HFF-Myc (cell line): ENCODE results near the gene SPACA1.

Experiments
- DNase-seq: peaks from one replicate; pipeline ENCODE4 v3.0.0-alpha.2; 2011; ENCODE audit warnings: low read depth; ENCODE audit errors: extremely low read depth
- H3K4me3 ChIP-seq: replicated peaks from 2 replicates; pipeline ENCODE4 v1.5.1; 2011; ENCODE audit warnings: low read depth, mild to moderate bottlenecking, control low read depth, low read length
- CTCF ChIP-seq: IDR thresholded peaks from 2 replicates; pipeline ENCODE4 v1.5.1; 2012; ENCODE audit warnings: mild to moderate bottlenecking, low read depth, low read length, control low read depth; ENCODE audit errors: missing control alignments

The SPACA1 gene

GRCh38 chr6:88013015-88013414, 34.6 kb upstream of the SPACA1 start:
- DNase-seq: no peak
- no peak for TF ChIP-seq CTCF
- H3K4me3 ChIP-seq: no peak overlapping the region

GRCh38 chr6:88013554-88013953, 34.1 kb upstream of the SPACA1 start:
- peak; percentile 7 for TF ChIP-seq CTCF
- no peak overlapping the region for H3K4me3 ChIP-seq
- DNase-seq: no peak

- no peak for TF ChIP-seq CTCF
- H3K4me3 ChIP-seq: no peak overlapping the region
- DNase-seq: no peak
Observed at GRCh38 chr6:88020439-88020838, 27.2 kb upstream of the SPACA1 start.

- no peak for TF ChIP-seq CTCF
- no peak for DNase-seq
- H3K4me3 ChIP-seq: no peak overlapping the region
Observed at GRCh38 chr6:88024696-88025095, 22.9 kb upstream of the SPACA1 start.

- no peak overlapping the region for H3K4me3 ChIP-seq
- DNase-seq: no peak
- no peak for TF ChIP-seq CTCF
Observed at GRCh38 chr6:88031550-88031949, 16.1 kb upstream of the SPACA1 start.

GRCh38 chr6:88044530-88044929, 3.1 kb upstream of the SPACA1 start:
- no peak for TF ChIP-seq CTCF
- no peak overlapping the region for H3K4me3 ChIP-seq
- DNase-seq: no peak

GRCh38 chr6:88045521-88046136, 2.0 kb upstream of the SPACA1 start:
- TF ChIP-seq CTCF: no peak
- no peak overlapping the region for H3K4me3 ChIP-seq
- no peak for DNase-seq
